Measurements from ENCODE around the gene RNU5B-1.

RNU5B-1 gene

DNA sequence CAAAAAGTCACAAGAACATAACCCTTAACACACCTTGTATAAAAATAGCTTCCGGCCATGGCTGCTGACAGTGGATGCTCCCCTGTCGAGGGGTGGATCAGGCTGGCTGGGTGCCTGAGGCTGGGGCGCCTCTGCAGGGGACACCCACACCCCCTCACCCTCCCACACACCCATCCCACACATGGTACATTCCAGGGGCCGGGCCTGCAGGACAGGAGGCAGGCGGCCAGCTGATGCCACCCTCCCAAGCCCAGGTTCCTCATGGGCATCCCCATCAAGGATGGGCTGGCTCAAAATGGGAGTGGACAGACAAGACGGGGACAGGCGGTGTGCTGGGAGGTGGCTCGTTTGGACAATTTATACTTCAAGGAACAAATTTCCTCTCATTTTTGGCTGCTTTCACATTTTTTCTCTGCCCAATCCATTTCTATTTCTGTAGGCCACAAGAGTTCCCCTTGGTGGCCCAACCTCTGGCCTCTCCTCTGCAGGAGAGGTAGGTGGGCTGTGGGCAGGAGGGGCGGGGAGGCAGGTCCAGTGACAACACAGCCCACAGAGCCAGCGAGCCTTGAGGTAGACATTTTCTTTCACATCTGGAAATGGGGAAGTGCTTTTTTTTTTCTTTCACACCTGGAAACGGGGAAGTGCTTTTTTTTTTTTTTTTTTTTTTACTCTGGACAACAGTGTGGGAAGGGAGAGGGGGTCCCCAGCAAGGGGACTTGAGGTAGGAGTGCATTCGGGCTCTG, 23.3 kb downstream of the RNU5B-1 start:
- DNase-seq (ENCODE audit: low read depth in 1 of 2, low spot score in 1 of 2): no peak

DNA sequence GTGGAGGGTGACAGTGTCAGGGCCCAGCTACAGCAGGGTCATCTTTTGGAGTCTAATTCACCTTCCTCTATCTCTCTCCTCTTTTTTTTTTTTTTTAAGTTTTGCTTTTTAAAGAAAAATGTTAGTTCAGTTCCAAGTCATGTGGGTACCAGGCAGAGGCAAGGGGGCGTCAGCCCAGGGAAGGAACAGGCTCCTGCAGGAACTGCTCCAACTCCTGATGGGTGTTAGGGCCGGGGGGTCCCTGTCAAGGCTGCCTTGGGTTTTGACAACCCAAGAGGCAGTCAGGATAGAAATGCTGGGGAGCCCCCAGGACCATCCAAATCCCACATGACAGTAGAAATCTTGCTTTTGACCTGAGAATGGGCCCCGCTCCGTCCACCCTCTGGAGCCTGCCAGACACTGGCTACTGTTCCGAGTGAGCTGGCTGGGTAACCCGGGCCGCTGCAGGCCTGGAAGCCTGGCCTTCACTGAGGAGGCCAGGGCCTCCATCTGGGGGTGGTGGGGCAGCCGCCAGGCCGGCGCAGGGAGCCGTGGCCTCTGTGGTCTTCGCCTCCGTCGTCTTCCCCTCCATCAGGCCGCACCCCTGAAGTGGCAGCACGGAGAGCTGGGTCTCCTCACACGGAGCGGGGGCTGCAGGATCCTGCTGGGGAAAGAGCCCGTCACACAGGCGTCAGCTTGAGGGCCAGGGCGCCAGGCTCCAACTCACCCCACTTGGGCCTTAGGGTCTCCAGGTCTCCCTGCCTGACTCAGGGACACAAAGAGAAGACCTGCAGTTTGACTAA, 24.2 kb downstream of the RNU5B-1 start:
- no peak for DNase-seq (ENCODE audit: low read depth in 1 of 2, low spot score in 1 of 2)

DNA sequence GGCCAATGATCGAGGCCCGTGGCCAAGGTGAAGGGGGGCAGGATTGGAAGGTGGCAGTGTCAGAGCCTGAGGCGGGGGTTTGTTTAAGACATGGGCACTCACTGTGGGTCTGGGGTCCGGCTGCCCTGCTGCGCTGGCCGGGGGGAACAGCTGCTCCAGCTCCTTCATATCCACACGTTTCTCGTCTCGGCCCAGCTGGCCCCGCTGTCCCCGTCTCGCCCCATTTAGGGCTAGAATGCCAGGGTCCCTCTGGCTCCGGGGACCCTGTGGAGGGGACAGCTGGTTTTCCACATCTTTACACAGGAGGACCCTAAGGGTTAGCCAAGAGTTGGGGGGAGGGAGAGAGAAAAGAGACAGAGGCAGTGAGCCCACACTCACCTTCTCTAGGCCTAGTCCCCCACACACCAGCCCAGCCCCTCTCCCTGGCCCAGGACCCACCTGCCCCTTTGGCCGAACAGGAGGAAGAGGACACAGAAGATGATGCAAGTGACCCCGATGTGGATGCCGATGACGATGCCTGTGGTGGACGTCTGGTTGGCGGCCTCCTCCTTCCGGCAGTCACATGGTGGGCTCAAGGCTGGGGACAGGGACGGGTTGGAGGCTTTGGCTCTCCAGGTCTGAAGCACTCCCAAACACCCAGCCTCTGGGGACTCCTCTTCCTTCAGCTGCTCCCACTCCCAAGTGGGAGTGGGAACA, 25.0 kb downstream of the RNU5B-1 start:
- no peak for DNase-seq (ENCODE audit: low read depth in 1 of 2, low spot score in 1 of 2)

DNA sequence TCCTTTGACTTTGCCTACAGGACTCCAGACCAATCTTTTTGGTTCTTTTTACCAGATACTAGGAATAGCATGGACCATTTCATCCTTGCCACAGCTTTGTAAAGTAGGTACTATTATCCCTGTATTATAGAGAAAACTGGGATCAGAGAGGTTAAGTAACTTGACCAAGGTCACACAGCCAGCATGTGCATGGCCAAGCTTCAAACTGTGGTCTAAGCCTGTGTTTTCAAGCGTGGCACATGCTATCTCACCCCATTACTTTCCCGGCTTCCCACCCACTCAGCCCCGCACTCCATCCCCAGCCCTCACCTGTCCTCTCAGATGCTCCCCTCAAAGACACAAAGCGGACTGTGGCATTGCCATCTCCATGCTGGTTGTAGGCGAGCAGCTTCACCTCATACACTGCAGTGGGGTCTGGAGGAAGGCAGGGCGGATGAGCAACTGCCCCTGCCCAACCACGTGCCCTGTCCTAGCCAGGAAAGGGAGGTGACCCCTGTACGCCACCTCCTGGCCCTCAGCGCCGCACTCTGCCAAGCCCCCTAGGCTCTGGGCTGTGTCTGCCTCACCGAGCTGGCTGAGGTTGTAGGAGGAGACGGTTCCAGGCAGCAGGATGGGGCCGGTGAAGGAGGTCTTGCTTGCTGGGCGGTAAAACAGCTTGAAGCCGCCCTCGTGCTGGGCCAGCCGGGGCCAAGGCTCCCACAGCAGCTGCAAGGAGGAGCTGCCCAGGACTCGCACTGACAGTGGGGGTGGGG, 25.7 kb downstream of the RNU5B-1 start:
- no peak for DNase-seq (ENCODE audit: low read depth in 1 of 2, low spot score in 1 of 2)

DNA sequence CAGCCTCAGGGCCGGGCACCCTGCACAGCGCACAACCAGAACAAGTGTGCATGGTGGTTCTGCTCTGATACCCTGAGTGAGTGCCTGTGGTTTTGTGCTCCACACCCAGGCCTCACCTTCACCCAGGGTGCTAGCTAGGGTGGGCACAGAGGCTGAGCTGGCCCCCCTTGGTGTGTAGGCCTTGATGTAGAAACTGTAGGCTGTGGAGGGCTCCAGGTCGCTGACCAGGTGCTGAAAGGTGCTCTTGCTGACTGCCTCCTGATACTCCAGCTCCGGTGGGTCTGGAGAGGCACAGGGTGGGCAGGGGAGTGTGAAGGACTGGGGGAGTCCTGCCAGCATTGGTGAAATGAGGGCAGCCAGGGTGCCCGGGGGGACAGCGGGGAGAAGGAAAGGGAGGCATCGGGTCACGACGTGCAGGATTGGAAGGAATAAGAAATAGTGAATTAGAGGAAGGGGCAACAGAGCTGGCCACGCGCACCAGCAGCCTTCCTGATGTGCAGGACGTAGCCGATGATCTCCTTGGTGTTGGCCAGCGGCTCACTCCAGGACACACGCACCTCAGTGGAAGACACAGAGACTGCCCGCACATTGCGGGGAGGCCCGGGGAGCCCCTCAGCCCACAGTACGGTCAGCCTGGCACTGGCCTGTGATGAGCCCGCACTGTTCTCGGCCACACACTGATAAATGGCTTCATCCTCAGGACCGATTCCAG, 26.6 kb downstream of the RNU5B-1 start:
- no peak for DNase-seq (ENCODE audit: low read depth in 1 of 2, low spot score in 1 of 2)

DNA sequence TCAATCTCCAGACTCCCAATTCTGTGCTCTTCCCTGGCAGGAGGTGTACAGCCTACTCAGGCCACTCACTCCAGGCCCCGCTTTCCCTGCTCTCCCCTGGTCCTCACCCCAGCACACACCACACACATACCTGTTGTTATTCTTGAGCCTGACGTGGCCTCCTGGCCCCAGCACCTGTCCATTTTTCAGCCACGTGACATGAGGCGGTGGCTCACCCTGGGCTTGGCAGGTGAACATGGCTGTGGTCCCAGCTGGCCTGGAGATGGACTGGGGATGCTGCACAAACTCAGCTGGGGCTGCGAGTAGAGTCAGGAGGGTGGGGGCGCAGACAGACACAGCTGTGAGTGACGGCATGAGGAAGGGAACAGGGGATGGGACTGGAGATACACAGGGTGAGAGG, 27.3 kb downstream of the RNU5B-1 start:
- no peak for DNase-seq (ENCODE audit: low read depth in 1 of 2, low spot score in 1 of 2)

DNA sequence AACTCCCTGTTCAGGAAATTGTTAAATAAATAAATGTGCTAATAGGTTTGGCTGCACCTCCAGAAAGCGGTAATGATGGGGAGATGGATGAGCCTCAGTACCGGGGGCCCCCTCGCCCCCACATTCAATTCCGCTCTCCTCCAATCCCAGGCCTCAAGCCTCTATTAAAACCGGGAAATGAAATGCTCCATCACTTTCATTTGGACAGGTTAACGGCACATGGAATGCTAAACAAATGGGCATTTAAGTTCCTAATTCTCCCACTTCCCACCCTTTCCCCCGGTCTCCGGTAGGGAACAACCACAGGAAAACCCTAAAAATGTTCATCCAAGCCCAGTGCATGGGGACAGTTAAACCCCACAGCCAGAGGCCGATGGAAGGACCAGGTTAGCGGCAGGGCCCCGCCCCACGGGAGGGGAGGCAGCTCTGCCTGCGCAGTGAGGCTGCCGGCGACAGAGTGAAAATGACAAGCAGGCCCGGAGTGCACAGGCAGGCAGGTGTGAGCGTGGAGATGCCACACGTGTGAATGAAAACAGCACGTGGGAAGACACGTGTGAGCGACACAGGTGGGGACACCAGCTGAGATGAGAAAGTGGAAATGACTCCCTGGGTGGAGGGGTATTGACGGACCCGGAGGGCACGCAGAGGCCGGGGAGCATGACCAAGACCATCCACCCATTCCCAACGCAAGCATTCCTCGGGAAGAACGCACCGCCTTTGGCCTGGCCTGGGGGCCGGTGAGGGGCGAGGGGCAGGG, 28.1 kb downstream of the RNU5B-1 start:
- no peak for DNase-seq (ENCODE audit: low read depth in 1 of 2, low spot score in 1 of 2)

DNA sequence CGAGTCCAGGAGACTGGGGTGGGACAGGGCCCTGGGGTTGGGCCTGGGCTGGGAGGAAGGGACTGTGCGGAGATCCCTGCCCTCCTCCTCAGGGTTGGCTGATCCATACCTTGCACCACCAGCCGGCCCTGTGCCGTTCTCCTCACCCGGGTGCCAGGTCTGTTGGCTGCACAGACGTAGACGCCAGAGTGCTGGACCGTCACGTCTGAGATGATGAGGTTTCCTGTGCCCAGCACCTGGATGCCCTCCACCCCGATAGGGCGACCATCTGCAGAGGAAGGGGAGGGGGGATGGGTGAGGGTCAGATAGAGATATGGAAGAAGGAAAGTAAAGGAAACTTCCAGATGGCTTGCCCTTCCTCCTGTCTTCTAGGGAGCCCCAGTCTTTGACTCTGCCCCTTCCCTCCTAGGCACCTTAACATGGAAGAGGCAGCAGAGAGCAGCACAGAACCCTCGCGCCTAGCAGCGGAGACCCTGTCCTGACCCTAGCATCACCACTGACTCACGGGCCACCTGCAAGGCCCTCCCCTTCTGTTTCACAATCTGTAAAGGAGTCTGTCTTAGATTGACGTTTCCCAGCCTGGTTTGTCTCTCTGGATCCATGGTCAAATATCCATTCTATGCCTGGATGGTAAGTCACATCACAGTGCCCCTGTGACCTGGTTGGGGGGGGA, 28.8 kb downstream of the RNU5B-1 start:
- DNase-seq (ENCODE audit: low read depth in 1 of 2, low spot score in 1 of 2): no peak

DNA sequence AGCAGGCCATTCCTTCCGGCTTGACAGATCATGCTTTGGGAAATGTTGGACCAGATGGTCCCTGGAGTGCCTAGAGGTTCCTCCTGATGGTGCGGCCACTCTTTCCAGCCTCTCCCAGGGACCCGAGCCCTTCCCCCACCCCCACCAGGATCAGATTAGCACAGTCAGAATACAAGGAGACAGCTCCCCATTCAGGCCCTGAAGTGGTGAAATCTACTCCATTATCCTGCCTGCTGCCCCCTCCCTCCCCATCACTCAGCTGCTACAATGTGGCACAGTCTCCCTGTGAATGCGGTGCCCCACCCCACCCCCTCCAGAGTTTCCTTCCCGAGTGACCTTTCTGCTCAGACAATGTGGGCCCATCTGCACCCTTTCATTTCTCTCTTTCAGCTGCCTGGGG, 29.4 kb downstream of the RNU5B-1 start:
- DNase-seq (ENCODE audit: low read depth in 1 of 2, low spot score in 1 of 2): no peak

DNA sequence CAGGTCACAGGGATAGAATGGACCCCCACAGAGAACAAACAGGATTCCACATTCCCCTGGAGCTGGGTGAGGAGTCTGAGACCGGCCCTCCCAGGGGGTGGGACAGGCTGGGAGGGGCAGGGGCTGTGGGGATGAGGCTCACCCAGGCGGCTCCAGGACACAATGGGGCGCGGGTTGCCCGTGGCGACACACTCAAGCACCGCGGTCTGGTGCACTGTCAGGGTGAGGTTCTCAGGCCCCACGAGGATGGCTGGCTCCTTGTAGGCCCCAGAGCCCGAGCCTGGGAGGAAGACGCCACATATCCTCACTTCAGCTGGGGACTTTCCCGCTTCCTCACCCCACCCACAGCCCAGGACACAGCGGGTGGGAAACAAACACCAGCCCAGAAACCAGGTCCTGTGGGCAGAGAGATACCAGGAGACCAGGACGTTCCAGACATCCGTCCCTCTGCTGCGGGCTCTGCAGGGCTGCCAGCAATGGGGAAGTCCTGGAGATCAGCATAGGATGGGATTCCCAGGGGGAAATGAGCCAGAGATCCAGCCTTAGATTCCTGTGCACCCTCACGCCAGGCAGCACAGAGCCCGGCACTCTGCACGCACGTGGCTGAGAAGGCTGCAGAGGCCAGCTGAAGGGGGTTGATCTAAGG, 30.2 kb downstream of the RNU5B-1 start:
- no peak for DNase-seq (ENCODE audit: low read depth in 1 of 2, low spot score in 1 of 2)

DNA sequence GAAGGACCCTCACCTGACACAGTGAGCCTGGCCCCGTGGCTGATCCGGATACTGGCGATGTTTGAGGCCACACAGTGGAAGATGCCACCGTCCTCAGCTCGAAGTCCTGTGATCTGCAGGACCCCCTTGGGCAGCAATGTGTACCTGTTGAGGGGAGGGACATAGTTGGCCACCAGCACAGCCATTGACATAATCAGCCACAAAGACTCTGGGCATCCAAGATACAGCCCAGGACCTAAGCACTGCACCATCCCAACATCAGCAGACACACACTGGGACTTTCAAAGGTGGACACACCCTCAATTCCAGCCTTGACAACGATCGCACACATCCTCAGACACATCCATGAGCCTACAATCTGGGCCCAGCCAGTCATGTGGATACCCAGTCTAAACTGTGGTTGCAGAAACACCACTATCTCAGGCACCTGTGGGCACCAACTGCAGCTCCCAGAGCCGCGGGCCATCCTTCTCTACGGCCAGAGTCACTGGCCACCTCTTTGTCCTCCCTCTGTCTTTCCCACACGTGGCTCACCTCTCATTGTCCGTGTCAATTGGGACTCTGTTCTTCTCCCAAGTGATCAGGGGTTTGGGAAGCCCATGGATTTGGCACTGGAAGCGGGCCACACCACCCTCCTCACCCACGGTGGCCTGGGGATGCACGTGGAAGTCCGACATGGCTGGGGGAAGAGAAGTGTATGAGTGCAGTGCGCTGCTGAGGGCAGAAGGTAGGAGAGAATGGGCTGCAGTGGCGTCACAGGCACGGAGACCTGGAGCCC, 31.0 kb downstream of the RNU5B-1 start:
- DNase-seq (ENCODE audit: low read depth in 1 of 2, low spot score in 1 of 2): no peak

DNA sequence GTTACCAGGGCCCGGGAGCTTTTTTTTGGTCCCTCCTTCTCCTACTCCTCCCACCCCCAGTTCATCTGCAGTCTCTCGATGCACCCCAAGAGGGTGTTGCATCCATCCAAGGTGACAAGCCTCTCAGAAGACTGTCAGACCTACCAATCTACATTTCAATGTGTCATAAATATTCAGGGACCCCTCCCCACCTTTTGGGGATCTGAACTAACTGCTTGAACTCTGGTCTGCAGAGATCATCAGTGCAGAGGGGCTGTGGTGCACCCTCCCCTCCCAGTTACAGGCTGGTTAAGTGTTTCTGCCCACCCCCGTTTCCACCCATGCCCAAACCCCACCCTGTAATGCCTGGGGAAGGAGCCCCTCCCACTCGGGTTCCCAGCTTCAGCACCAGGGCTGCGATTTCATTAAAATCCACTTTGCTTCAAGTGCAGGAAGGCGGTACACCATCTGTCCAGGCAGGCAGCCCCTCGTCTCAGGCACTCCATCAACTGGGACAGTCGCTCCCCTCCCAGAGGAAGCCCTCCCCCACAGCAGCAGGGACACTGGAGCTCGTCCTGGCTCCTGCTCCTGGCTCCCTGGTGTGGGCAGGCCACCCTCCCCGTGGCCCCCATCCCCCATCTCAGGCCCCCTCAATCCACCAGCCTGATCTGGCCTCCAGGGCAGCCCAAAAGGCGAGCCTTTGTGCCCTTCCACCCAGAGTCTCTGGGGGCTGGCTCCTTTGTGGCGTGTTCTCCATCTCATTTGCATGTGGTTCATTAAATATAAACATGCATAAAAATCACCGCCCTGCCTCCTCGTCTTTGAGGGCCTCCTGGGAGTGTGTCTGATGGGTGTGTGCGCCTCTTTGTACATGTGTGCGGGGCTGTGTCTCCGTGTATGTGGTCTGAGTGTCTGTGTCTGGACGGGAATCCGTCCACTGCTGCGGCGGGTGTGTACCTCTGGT, 32.3 kb downstream of the RNU5B-1 start:
- no peak for DNase-seq (ENCODE audit: low read depth in 1 of 2, low spot score in 1 of 2)

DNA sequence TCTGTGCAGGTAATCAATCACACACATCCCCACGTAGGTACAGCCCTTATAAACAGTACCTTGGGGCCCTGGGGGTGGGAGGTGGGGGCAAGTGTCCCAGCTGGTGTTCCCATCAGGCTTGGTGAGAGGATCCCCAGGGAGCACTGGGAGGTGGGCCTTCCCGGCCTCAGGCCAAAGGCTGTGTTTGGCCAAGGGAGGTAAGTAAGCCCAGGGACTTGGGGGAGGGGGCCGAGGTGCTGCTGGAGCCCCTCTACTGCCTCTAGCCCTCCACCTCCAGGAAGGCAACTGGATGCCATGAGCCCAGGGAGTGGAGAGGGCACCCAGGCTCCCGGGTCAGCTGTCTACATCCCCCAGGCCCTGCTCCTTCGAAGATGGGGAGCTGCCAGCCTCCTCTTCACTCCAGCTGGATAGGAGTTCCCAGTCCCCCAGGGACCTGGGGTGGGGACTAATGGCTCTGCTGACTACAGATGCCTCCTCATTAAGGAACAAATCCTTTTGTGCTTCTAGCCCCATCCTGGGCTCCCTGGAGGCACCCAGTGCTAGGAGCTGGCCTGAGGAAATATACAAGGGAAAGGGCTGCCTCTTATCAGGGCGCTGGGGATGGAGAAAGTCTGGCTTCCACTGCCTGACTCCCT, 33.1 kb downstream of the RNU5B-1 start:
- no peak for DNase-seq (ENCODE audit: low read depth in 1 of 2, low spot score in 1 of 2)

DNA sequence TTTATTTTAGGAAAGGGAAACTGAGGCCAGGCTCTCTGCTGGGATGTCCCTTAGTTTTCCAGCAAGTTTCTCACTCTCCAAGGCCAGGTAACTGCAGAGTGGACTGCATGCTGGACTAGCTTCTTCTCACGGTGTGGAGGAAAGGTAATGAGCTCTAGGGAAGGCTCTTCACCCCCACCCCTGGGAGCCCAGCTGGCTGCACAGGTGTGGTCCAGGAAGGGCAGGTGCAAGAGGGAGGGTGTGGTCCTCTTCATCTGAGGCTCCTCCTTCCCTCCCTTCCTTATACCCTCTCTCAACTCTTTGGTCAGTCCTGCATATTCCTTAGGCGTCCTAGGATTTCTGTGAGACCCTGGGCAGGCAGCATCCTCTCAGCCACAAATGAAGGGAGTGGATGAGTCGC, 33.9 kb downstream of the RNU5B-1 start:
- DNase-seq (ENCODE audit: low read depth in 1 of 2, low spot score in 1 of 2): no peak

DNA sequence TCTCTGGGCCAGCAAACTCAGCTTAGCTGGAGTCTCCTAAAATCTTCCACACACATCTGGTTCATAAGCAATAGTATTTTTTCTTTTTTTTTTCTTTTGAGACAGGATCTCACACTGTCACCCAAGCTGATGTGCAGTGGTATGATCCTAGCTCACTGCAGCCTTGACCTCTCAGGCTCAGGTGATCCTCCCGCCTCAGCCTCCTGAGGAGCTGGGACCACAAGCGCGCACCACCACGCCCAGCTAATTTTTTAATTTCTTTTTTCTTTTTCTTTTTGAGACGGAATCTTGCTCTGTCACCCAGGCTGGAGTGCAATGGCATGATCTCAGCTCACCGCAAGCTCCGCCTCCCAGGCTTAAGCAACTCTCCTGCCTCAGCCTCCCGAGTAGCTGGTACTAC, 34.3 kb downstream of the RNU5B-1 start:
- no peak for DNase-seq (ENCODE audit: low read depth in 1 of 2, low spot score in 1 of 2)

DNA sequence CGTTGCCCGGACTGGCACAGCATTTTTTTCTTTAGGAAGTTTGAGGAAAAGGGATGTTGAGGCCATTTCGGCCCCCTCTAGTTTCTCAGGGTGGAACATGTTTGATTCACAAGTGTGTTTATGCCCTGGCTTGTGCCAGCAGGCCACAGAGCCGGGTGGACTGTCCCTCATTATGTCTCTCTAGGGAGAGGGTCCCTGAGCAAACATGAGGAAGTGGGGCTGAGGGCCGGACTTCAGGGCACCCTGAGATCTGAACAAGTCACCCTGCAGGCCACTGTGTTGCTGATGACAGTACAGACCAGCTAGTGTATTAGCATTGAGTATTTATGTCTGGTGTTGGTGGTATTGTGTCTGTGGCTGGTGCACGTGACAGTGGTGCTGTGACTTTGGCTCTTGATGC, 34.9 kb downstream of the RNU5B-1 start:
- DNase-seq (ENCODE audit: low read depth in 1 of 2, low spot score in 1 of 2): no peak

DNA sequence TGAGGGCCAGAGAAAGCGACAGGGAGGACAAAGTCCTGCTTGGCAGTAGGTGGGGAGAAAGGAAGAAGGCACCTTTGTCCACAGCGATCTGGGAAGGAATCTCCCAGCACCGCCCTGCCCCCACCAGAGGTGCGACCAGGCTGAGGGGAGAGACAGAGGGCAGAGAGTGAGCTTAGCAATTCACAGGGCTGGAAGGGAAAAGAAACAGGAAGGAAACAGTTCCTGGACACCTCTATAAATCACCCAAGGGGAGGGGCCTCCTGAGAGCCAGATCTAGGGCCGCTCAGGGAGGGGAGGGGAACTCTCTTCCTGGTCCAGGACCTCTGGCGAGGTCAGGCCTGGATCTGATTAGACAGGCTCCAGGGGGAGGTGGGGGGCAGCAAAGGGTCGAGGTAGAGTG, 35.4 kb downstream of the RNU5B-1 start:
- DNase-seq (ENCODE audit: low read depth in 1 of 2, low spot score in 1 of 2): no peak

Measured in activated T-helper 1 cell treated with anti-CD3 and anti-CD28 coated beads, Interleukin-2, amount 50 U/mL, for 16 hours (primary cell).